ENCODE measurements around the gene FXR2. TPM values are rescaled to one million over a fixed set of nuclear protein-coding genes. Genes with fewer than 3 reads are reported as not detected.

The FXR2 gene
- polyA plus RNA-seq, 1 donor from 2014 or later, result 118 TPM

DNA sequence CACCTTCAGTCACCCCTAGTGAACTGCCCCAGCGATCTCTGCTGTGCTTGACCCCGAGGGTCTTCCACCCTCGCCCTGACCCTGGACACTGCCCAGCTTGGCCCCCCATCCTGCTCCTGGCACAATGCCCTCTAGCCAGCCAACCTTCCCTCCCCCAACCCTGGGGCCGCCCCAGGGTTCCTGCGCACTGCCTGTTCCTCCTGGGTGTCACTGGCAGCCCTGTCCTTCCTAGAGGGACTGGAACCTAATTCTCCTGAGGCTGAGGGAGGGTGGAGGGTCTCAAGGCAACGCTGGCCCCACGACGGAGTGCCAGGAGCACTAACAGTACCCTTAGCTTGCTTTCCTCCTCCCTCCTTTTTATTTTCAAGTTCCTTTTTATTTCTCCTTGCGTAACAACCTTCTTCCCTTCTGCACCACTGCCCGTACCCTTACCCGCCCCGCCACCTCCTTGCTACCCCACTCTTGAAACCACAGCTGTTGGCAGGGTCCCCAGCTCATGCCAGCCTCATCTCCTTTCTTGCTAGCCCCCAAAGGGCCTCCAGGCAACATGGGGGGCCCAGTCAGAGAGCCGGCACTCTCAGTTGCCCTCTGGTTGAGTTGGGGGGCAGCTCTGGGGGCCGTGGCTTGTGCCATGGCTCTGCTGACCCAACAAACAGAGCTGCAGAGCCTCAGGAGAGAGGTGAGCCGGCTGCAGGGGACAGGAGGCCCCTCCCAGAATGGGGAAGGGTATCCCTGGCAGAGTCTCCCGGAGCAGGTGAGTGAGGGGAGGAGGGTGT lies 56.0 kb downstream of the FXR2 start, which contains the start of gene TNFSF13:
Gene TNFSF13 (plus strand): TSS at position 207 of the 776 bp plus-strand sequence. CDS start 290 bp downstream, at position 497.
- H3K9me3 ChIP-seq (ENCODE audit: low read length), result no peaks in the 10 kb centered on the region
- no peak within 1 kb of the TSS for H3K4me3 ChIP-seq (ENCODE audit: low read length)
- no peaks in the 10 kb centered on the region for H4K20me1 ChIP-seq (ENCODE audit: insufficient read depth)
- no peaks in the 10 kb centered on the region for H3K27me3 ChIP-seq (ENCODE audit: insufficient read depth, low read depth, low read length)
- H3K9ac ChIP-seq (ENCODE audit: low read length), result no peak within 1 kb of the TSS
- H3K36me3 ChIP-seq (ENCODE audit: insufficient read depth, low read length), result no peaks in the 10 kb centered on the region
- H2AFZ ChIP-seq (ENCODE audit: low read depth, low read length), result no peak within 1 kb of the TSS
- no peak within 1 kb of the TSS for H3K27ac ChIP-seq (ENCODE audit: low read length)
- peaks cover 12% of the 10 kb centered on the region for H3K79me2 ChIP-seq (replicated peaks; ENCODE audit: insufficient read depth, low read length)
- H3K4me2 ChIP-seq (ENCODE audit: low read length), result no peak within 1 kb of the TSS
- no peak for TF ChIP-seq POLR2AphosphoS5 (IDR thresholded peaks at IDR 0.05)
- no peaks in the 10 kb centered on the region for H3F3A ChIP-seq (ENCODE audit: insufficient read depth, low read length, poor library complexity, severe bottlenecking)
- H3K9me2 ChIP-seq (ENCODE audit: insufficient read depth, low read length), result no peaks in the 10 kb centered on the region

DNA sequence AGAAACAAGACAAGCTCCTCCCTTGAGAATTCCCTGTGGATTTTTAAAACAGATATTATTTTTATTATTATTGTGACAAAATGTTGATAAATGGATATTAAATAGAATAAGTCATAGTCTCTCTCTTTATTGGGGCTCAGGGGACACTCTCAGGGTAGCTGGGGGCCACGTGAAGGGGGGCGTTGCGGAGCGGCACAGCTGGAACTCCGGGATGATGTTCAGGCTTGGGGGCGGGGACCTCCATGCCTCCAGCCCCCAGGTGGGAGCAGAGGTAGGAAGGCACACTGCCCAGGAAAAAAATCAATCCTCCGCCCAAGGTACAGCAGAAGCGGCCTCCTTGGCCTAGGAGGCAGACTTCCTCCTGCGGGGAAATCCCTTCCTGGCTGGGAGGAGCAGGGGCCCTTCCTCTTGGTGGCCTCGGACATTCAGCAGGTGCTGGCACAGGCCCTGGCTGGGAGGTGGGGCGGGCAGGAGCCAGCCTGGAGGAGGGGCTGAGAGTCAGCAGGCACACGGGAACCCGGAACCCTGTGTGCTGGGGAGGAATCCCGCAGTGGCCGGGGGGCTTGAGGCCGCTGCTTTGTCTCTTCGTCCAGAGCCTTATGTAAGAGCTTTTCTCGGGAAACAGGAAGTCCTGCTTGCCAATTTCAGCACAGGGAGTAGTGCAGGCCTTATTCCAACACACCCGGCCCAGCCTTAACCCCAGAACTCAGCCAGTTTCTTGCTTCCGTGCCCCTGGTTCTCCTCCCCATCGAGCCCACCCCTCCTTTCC lies 56.7 kb downstream of the FXR2 start:
- no peaks in the 10 kb centered on the region for H3K9me2 ChIP-seq (ENCODE audit: insufficient read depth, low read length)
- peaks cover 10% of the 10 kb centered on the region for H3K79me2 ChIP-seq (replicated peaks; ENCODE audit: insufficient read depth, low read length)
- H3K9ac ChIP-seq (ENCODE audit: low read length), result no peak overlapping the region
- no peak overlapping the region for H3K4me2 ChIP-seq (ENCODE audit: low read length)
- no peak overlapping the region for H3K4me3 ChIP-seq (ENCODE audit: low read length)
- H3K27me3 ChIP-seq (ENCODE audit: insufficient read depth, low read depth, low read length), result no peaks in the 10 kb centered on the region
- H3K36me3 ChIP-seq (ENCODE audit: insufficient read depth, low read length), result no peaks in the 10 kb centered on the region
- H3K9me3 ChIP-seq (ENCODE audit: low read length), result no peaks in the 10 kb centered on the region
- no peak for TF ChIP-seq TAF1 (IDR thresholded peaks at IDR 0.05; ENCODE audit: low read depth)
- no peak for TF ChIP-seq EP300 (conservative IDR thresholded peaks at IDR 0.05; ENCODE audit: poor library complexity, severe bottlenecking)
- no peak overlapping the region for H2AFZ ChIP-seq (ENCODE audit: low read depth, low read length)
- no peaks in the 10 kb centered on the region for H4K20me1 ChIP-seq (ENCODE audit: insufficient read depth)
- no peak overlapping the region for H3K27ac ChIP-seq (ENCODE audit: low read length)
- no peaks in the 10 kb centered on the region for H3F3A ChIP-seq (ENCODE audit: insufficient read depth, low read length, poor library complexity, severe bottlenecking)

DNA sequence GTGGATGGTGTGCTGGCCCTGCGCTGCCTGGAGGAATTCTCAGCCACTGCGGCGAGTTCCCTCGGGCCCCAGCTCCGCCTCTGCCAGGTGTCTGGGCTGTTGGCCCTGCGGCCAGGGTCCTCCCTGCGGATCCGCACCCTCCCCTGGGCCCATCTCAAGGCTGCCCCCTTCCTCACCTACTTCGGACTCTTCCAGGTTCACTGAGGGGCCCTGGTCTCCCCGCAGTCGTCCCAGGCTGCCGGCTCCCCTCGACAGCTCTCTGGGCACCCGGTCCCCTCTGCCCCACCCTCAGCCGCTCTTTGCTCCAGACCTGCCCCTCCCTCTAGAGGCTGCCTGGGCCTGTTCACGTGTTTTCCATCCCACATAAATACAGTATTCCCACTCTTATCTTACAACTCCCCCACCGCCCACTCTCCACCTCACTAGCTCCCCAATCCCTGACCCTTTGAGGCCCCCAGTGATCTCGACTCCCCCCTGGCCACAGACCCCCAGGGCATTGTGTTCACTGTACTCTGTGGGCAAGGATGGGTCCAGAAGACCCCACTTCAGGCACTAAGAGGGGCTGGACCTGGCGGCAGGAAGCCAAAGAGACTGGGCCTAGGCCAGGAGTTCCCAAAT lies 57.4 kb downstream of the FXR2 start:
- TF ChIP-seq RAD21 (conservative IDR thresholded peaks at IDR 0.05) (no peak), SMC3 (conservative IDR thresholded peaks at IDR 0.05; ENCODE audit: poor library complexity) (no peak), TAF1 (IDR thresholded peaks at IDR 0.05; ENCODE audit: low read depth) (no peak), EZH2 (IDR thresholded peaks at IDR 0.05; ENCODE audit: borderline replicate concordance, insufficient read depth, low read length, poor library complexity, severe bottlenecking) (no peak), MXI1 (conservative IDR thresholded peaks at IDR 0.05; ENCODE audit: poor library complexity, severe bottlenecking) (no peak)
- Histone ChIP-seq H3K4me3 (ENCODE audit: low read length) (no peak overlapping the region), H3K4me2 (ENCODE audit: low read length) (no peak overlapping the region), H4K20me1 (ENCODE audit: insufficient read depth) (no peaks in the 10 kb centered on the region), H3K27ac (ENCODE audit: low read length) (no peak overlapping the region), H3K9me3 (ENCODE audit: low read length) (no peaks in the 10 kb centered on the region), H3K9ac (ENCODE audit: low read length) (no peak overlapping the region), H3K36me3 (ENCODE audit: insufficient read depth, low read length) (no peaks in the 10 kb centered on the region), H3K9me2 (ENCODE audit: insufficient read depth, low read length) (no peaks in the 10 kb centered on the region), H3K27me3 (ENCODE audit: insufficient read depth, low read depth, low read length) (no peaks in the 10 kb centered on the region), H2AFZ (ENCODE audit: low read depth, low read length) (no peak overlapping the region), H3K79me2 (replicated peaks; ENCODE audit: insufficient read depth, low read length) (peaks cover 3% of the 10 kb centered on the region), H3F3A (ENCODE audit: insufficient read depth, low read length, poor library complexity, severe bottlenecking) (no peaks in the 10 kb centered on the region)

DNA sequence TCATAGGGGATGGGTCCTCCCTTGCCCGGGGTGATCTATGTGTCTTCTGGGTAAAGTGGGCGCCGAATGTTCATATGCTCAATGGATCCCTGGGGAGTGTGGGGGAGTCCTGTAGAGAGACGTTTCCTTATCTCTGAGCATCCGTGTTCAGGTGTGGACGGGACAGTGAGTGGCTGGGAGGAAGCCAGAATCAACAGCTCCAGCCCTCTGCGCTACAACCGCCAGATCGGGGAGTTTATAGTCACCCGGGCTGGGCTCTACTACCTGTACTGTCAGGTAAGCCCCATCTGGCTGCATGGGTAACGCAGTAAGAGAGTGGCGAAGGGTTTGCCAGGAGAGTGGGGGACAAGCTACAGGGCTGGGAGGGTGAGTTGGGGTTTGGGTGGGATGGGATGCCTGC lies 58.1 kb downstream of the FXR2 start:
- Histone ChIP-seq H4K20me1 (ENCODE audit: insufficient read depth) (no peaks in the 10 kb centered on the region), H3K27me3 (ENCODE audit: insufficient read depth, low read depth, low read length) (no peaks in the 10 kb centered on the region), H3K4me2 (ENCODE audit: low read length) (no peak overlapping the region), H3K27ac (ENCODE audit: low read length) (no peak overlapping the region), H3K4me3 (ENCODE audit: low read length) (no peak overlapping the region), H3K9me2 (ENCODE audit: insufficient read depth, low read length) (no peaks in the 10 kb centered on the region), H3F3A (ENCODE audit: insufficient read depth, low read length, poor library complexity, severe bottlenecking) (no peaks in the 10 kb centered on the region), H3K36me3 (ENCODE audit: insufficient read depth, low read length) (no peaks in the 10 kb centered on the region), H3K9me3 (ENCODE audit: low read length) (no peaks in the 10 kb centered on the region), H3K9ac (ENCODE audit: low read length) (no peak overlapping the region), H3K79me2 (replicated peaks; ENCODE audit: insufficient read depth, low read length) (no peaks in the 10 kb centered on the region), H2AFZ (ENCODE audit: low read depth, low read length) (no peak overlapping the region)
- no peak for TF ChIP-seq POLR2AphosphoS5 (IDR thresholded peaks at IDR 0.05)
- no peak for TF ChIP-seq EP300 (conservative IDR thresholded peaks at IDR 0.05; ENCODE audit: poor library complexity, severe bottlenecking)
- no peak for TF ChIP-seq SMC3 (conservative IDR thresholded peaks at IDR 0.05; ENCODE audit: poor library complexity)
- no peak for TF ChIP-seq RAD21 (conservative IDR thresholded peaks at IDR 0.05)
- TF ChIP-seq, protein P1, sequence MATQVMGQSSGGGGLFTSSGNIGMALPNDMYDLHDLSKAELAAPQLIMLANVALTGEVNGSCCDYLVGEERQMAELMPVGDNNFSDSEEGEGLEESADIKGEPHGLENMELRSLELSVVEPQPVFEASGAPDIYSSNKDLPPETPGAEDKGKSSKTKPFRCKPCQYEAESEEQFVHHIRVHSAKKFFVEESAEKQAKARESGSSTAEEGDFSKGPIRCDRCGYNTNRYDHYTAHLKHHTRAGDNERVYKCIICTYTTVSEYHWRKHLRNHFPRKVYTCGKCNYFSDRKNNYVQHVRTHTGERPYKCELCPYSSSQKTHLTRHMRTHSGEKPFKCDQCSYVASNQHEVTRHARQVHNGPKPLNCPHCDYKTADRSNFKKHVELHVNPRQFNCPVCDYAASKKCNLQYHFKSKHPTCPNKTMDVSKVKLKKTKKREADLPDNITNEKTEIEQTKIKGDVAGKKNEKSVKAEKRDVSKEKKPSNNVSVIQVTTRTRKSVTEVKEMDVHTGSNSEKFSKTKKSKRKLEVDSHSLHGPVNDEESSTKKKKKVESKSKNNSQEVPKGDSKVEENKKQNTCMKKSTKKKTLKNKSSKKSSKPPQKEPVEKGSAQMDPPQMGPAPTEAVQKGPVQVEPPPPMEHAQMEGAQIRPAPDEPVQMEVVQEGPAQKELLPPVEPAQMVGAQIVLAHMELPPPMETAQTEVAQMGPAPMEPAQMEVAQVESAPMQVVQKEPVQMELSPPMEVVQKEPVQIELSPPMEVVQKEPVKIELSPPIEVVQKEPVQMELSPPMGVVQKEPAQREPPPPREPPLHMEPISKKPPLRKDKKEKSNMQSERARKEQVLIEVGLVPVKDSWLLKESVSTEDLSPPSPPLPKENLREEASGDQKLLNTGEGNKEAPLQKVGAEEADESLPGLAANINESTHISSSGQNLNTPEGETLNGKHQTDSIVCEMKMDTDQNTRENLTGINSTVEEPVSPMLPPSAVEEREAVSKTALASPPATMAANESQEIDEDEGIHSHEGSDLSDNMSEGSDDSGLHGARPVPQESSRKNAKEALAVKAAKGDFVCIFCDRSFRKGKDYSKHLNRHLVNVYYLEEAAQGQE (IDR thresholded peaks at IDR 0.05; ENCODE audit: borderline replicate concordance), result no peak
- no peak for TF ChIP-seq EZH2 (IDR thresholded peaks at IDR 0.05; ENCODE audit: borderline replicate concordance, insufficient read depth, low read length, poor library complexity, severe bottlenecking)
- TF ChIP-seq, protein P2, sequence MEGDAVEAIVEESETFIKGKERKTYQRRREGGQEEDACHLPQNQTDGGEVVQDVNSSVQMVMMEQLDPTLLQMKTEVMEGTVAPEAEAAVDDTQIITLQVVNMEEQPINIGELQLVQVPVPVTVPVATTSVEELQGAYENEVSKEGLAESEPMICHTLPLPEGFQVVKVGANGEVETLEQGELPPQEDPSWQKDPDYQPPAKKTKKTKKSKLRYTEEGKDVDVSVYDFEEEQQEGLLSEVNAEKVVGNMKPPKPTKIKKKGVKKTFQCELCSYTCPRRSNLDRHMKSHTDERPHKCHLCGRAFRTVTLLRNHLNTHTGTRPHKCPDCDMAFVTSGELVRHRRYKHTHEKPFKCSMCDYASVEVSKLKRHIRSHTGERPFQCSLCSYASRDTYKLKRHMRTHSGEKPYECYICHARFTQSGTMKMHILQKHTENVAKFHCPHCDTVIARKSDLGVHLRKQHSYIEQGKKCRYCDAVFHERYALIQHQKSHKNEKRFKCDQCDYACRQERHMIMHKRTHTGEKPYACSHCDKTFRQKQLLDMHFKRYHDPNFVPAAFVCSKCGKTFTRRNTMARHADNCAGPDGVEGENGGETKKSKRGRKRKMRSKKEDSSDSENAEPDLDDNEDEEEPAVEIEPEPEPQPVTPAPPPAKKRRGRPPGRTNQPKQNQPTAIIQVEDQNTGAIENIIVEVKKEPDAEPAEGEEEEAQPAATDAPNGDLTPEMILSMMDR (IDR thresholded peaks at IDR 0.05; ENCODE audit: poor library complexity, severe bottlenecking), result no peak
- no peak for TF ChIP-seq TAF1 (IDR thresholded peaks at IDR 0.05; ENCODE audit: low read depth)
- no peak for TF ChIP-seq MXI1 (conservative IDR thresholded peaks at IDR 0.05; ENCODE audit: poor library complexity, severe bottlenecking)

All from neural cell (in vitro differentiated cells).